Hindlimb muscle (tissue), 1 donor: ENCODE results near the gene RPL13A. TPM values are rescaled to one million over a fixed set of nuclear protein-coding genes. Genes with fewer than 3 reads are reported as not detected.
"Not testable (repeated sequence)": the region's sequence is repeated elsewhere in the genome, so short reads cannot be mapped to it uniquely, and the experiment has no call there.

Source experiments
- DNase-seq: peaks from one replicate; pipeline ENCODE4 v3.0.0-alpha.2; 2013
- polyA plus RNA-seq: library from polyadenylated mRNA; unstranded; fragments of 120-200 nt; gene quantifications from one replicate; pipeline ENCODE4 v1.2.1, GENCODE V29; 2013; ENCODE audit not compliant: insufficient read length

RPL13A gene
- polyA plus RNA-seq, 1 donor, result 4,873 TPM

GRCh38 chr19:49456326-49456725, 31.1 kb upstream of the RPL13A start:
- no peak for DNase-seq

- no peak for DNase-seq
Measured at GRCh38 chr19:49458567-49458903, 28.9 kb upstream of the RPL13A start.

- DNase-seq, result no peak
Measured at GRCh38 chr19:49459388-49459787, 28.0 kb upstream of the RPL13A start.

DNA sequence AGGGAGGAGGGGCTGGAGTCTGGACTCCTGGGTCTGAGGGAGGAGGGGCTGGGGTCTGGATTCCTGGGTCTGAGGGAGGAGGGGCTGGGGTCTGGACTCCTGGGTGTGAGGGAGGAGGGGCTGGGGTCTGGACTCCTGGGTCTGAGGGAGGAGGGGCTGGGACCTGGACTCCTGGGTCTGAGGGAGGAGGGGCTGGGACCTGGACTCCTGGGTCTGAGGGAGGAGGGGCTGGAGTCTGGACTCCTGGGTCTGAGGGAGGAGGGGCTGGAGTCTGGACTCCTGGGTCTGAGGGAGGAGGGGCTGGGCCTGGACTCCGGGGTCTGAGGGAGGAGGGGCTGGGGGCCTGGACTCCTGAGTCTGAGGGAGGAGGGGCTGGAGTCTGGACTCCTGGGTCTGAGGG, 26.3 kb upstream of the RPL13A start:
- not testable (repeated sequence) for DNase-seq

DNA sequence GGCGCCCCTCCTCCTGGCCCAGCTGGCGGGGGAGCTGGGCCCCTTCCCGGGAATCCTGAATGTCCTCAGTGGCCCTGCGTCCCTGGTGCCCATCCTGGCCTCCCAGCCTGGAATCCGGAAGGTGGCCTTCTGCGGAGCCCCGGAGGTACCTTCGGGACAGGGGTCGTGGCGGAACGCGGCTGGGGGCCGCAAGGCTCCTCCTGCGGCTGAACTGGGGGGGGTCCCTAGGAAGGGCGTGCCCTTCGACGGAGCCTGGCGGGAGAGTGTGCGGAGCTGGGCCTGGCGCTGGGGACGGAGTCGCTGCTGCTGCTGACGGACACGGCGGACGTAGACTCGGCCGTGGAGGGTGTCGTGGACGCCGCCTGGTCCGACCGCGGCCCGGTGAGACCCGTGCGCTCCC, 25.8 kb upstream of the RPL13A start:
- no peak for DNase-seq

DNA sequence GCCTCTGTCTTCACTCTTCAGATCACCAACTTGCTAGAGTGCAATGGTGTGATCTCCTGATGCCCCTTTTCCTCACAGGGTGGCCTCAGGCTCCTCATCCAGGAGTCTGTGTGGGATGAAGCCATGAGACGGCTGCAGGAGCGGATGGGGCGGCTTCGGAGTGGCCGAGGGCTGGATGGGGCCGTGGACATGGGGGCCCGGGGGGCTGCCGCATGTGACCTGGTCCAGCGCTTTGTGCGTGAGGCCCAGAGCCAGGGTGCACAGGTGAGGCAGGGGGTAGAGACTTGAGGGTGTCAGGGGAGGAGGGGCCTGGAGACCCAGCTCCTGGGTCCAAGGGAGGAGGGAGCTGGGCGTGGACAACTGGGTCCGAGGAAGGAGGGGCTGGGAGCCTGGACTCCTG, 24.9 kb upstream of the RPL13A start:
- no peak for DNase-seq

DNA sequence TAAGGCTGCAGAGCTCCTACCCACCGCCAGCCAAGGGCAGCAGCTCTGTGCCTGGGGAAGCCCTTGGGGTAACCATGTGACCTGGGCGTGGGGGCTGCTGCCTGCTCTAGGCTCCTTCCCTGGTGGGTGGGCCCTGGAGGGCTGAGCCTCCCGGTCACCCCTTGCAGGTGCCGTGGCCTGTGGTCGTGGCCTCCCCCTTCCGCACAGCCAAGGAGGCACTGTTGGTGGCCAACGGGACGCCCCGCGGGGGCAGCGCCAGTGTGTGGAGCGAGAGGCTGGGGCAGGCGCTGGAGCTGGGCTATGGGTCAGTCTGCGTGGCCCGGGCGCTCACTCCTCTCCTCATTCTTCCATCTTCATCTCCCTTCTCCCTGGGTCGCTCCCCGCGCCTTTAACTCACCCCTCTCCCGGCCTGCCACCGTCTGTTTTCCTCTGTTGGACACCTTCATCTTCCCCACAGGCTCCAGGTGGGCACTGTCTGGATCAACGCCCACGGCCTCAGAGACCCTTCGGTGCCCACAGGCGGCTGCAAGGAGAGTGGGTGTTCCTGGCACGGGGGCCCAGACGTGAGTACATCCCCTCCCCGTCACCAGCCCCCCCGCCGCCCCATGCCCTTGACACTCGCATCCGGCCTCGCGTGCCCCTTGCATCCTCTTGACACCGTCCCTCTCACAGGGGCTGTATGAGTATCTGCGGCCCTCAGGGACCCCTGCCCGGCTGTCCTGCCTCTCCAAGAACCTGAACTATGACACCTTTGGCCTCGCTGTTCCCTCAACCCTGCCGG, 23.3 kb upstream of the RPL13A start:
- DNase-seq, result no peak

DNA sequence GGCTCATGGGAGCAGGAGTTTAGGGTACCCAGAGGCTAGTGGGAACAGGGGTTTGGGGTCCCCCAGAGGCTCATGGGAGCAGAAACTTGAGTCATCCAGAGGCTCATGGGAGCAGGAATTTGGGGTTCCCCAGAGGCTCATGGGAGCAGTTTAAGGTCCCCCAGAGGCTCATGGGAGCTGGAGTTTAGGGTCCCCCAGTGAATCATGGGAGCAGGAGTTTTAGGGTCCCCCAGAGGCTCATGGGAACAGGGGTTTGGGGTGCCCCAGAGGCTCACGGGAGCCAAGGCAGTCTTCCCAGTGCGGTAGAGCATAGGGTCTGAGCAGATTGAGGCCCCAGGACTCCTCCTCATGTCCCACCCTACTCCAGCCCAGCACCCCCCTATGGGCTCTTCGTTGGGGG, 22.0 kb upstream of the RPL13A start:
- DNase-seq, result no peak

DNA sequence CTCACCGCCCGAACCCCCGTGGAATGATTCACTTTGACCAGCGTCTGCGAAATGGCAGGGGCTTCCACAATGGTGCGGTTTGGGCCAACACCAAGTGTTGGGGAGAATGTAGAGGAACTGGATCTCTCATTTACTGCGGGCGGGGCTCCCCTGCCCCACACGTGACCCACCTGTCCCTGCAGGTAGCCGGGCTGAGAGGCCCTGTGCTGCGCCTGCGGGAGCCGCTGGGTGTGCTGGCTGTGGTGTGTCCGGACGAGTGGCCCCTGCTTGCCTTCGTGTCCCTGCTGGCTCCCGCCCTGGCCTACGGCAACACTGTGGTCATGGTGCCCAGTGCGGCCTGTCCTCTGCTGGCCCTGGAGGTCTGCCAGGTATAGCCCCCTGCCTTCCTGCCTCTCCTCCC, 19.2 kb upstream of the RPL13A start:
- DNase-seq, result no peak

- peak; percentile 85 for DNase-seq
Measured at GRCh38 chr19:49468746-49469447, 18.5 kb upstream of the RPL13A start.

DNA sequence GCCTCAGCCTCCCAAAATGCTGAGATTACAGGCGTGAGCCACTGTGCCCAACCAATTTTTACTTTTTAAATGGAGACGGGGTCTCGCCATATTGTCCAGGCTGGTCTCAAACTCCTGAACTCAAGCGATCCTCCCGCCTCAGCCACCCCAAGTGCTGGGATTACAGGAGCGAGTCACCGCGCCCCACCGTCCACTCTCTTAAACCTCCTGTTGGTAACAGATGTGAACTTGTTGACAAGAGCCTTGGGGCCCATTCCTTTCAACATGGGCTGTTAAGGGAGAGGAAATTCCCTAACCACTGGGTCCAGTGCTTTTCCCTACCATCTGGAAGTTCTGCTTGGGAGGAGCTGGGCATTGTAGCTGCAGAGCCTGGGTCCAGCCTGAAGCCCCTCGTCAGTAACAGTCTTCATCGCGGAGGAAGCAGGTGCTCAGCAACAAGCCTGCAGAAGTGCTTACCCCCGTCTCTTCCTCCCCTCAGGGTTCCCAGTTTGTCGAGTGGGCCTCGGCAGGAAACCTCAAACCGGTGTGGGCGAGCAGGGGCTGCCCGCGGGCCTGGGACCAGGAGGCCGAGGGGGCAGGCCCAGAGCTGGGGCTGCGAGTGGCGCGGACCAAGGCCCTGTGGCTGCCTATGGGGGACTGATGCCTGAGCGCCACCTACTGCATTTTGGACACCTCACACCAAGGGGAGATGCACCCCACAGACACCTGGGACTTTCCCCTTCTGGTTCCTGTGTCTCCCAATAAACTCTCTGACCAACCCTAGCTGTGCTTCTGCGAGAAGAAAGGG, 17.4 kb upstream of the RPL13A start:
- no peak for DNase-seq

- no peak for DNase-seq
Measured at GRCh38 chr19:49470615-49470978, 16.8 kb upstream of the RPL13A start.

DNA sequence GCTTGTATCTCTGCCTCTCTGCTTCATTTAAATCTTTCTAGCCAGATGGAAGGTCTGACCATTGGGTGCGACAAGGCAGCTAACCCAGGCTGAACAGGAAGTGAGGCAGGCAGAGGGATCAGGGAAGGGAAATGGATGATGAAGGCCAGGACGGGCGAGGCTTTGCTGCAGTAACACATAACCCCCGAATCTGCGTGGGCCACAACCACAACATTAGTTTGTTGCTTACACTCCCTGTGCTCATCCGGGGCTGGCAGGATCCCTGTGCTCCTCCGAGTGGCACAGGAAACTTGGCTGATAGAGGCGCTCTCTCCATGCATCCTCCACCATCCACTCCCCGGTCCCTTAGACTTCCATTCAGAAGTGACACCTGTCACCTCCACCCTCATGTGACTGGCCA, 14.5 kb upstream of the RPL13A start:
- no peak for DNase-seq

GRCh38 chr19:49473501-49473867, 13.9 kb upstream of the RPL13A start:
- DNase-seq, result not testable (repeated sequence)

DNA sequence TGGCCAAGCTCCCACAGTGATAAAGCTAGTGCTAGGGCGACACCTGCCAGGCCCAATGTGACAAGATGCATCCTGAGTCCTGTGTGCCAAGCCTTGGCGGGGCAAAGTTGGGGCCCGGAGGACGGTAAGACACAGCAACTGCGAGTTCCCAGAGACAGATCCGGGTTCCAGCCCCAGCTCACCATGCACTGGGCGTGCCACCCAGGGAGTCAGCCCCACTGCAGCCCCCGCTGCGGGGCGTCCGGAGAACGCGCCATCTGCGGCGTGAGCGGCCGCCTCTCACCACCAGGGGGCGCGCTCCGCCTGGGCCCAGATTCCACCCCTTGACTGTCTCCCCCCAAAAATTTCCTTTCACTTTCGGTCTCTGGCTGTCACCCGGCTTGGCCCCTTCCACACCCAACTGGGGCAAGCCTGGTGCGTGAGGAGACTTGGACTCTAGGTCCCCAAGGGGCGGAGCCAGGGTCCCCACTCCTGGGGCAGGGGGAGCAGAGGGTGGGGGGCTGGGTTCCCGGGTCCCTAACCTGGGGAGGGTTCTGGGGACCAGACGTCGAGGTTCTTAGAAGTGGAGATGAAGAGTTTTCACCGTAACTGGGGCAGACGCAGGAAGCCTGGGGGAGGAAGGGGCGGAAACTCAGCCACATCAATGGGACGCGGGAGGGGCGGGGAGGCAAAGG, 13.4 kb upstream of the RPL13A start, which contains the start of gene FLT3LG:
Gene FLT3LG (plus strand): TSS at position 348 of the 674 bp plus-strand sequence. CDS start 425 bp downstream, outside the sequence.
- DNase-seq, result peak; percentile 86

DNA sequence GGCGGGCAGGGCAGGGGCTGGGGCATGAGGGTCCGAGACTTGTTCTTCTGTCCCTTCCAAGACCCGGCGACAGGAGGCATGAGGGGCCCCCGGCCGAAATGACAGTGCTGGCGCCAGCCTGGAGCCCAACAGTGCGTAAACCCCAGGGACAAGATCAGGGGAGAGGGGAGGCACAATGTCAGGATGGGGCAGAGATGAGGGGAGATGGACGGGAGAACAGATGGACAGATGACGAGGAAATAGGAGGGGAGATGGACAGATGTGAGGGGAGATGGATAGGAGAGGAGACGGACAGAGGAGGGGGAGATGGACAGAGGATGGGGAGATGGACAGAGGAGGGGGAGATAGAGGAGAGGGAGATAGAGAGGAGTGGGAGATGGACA, 12.9 kb upstream of the RPL13A start:
- no peak for DNase-seq

DNA sequence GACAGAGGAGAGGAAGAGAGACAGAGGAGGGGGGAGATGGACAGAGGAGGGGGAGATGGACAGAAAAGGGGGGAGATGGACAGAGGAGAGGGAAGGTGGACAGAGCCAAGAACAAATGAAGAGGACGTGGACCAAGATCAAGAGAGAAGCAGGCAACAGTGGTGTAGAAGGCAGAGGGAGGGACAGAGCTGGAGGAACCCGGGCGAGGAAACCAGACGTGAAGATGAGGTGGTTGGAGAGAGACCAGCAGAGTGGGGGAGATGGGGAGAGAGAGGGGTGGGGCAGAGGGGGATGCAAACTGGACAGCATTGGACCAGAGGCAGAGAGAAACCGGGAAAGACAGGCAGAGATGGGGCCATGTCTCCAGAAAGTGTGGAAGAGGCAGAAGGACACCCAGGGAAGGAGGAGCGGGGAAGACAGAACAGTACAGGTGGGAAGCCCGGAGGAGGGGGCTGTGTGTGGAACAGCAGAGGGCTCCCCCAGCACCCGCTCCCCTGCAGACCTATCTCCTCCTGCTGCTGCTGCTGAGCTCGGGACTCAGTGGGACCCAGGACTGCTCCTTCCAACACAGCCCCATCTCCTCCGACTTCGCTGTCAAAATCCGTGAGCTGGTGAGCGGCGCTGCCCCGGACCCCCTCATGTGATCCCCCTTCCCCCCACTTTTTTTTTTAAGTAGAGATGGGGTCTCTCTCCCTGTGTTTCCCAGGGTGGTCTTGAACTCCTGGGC, 12.1 kb upstream of the RPL13A start:
- DNase-seq, result no peak

GRCh38 chr19:49475995-49476880, 11.2 kb upstream of the RPL13A start:
- DNase-seq, result no peak

- no peak for DNase-seq
Measured at GRCh38 chr19:49479975-49480628, 7.3 kb upstream of the RPL13A start.

- no peak for DNase-seq
Measured at GRCh38 chr19:49481020-49481683, 6.3 kb upstream of the RPL13A start.
